G401 (cell line): ENCODE measurements around the gene CCDC14. TPM values are rescaled to one million over a fixed set of nuclear protein-coding genes. Genes with fewer than 3 reads are reported as not detected.

Experiments
- DNase-seq: peaks from one replicate; pipeline ENCODE4 v3.0.0-alpha.2; 2015; ENCODE audit warnings: low spot score
- in situ Hi-C: cut with HindIII; loops from 2 replicates; pipeline ENCODE4 v1.10.0; 2016; ENCODE audit warnings: low sequenced_read_pairs, mixed read lengths
- total RNA-seq: library from RNA; depleted of rRNA; stranded (reverse); fragments of >200 nt; shearing (Covaris generic); gene quantifications from 2 replicates; pipeline ENCODE4 v1.2.3, GENCODE V29; 2014; rRNA removed

Gene CCDC14
- total RNA-seq, 1 experiment from 2014 or later = 24.5 TPM

GRCh38 chr3:123870033-123870432 is 91.0 kb downstream of the CCDC14 start:
- DNase-seq = no peak
- in situ Hi-C loops = no loop called here

GRCh38 chr3:123869165-123869564 is 91.9 kb downstream of the CCDC14 start:
- DNase-seq = no peak
- in situ Hi-C loops = no loop called here

DNA sequence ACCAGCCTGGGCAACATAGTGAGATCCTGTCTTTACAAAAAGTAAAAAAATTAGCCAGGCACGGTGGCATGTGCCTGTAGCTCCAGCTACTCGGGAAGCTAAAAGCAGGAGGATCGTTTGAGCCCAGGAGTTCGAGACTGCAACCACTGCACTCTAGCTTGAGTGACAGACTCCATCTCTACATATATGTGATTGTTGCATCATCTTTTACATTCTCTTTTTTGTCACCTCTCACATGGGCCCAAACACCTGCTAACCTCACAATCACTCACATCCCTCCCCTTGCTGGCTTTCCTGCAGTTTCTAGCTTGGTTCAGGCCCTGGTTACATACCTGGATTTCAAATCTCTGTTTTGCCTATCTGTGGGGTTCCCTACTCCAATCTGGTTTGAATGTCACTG is 96.3 kb downstream of the CCDC14 start:
- in situ Hi-C loops = no loop called here
- DNase-seq = no peak

Other genes with a start within 250 kb of the CCDC14 start
- gene MYLK, start 76.9 kb downstream of the CCDC14 start, total RNA-seq = not detected in 2 replicates
- not detected in 2 replicates for gene ROPN1, start 30.9 kb upstream of the CCDC14 start, total RNA-seq
- 0.80 and 1.1 TPM in 2 replicates for gene KALRN, start 72.1 kb upstream of the CCDC14 start, total RNA-seq